ENCODE measurements around the gene IPO13. TPM values are rescaled to one million over a fixed set of nuclear protein-coding genes. Genes with fewer than 3 reads are reported as not detected.

The IPO13 gene
- total RNA-seq, 1 donor from 2014 or later = 24.8 TPM

DNA sequence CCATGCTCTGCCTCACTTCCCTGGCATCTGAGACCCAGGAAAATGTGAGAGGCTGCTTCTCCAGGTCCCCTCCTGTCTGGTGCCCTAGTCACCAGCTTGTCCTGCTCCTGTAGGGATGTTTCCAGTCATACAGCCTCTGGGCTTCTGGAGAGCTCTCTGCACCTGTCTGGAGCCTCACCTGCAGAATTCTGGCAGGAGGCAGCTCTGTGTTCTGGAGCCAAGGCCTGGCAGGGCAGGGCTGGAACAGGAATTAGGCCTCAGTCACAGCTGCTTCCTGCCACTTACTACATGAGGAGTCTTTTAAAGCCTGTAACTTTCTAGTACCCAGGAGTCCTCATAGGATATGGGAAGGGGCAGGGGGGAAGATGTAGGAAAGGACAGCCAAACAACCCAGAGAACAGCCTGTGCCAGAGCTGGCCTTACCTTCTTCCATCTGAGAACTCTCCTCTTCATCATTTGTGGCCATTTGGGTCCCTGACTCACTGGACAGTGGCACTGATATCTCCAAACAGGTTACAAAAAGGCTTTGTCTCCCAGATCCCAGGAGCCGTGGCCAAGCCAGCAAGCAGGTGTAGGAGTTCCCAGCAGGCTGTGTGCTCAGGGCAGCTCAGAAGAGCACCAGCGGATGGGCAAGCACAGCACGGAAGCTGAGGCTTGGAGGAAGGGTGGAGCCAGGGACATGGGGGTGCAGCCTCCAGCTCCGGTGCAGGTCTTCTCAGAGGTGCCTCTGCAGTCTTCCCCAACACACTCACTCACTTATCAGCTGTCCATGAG is 44.5 kb upstream of the IPO13 start:
- ATAC-seq (ENCODE audit: low read depth) (no peak), DNase-seq (no peak)
- H3K27ac Mint-ChIP-seq = no peak overlapping the region
- TF ChIP-seq, protein P1, sequence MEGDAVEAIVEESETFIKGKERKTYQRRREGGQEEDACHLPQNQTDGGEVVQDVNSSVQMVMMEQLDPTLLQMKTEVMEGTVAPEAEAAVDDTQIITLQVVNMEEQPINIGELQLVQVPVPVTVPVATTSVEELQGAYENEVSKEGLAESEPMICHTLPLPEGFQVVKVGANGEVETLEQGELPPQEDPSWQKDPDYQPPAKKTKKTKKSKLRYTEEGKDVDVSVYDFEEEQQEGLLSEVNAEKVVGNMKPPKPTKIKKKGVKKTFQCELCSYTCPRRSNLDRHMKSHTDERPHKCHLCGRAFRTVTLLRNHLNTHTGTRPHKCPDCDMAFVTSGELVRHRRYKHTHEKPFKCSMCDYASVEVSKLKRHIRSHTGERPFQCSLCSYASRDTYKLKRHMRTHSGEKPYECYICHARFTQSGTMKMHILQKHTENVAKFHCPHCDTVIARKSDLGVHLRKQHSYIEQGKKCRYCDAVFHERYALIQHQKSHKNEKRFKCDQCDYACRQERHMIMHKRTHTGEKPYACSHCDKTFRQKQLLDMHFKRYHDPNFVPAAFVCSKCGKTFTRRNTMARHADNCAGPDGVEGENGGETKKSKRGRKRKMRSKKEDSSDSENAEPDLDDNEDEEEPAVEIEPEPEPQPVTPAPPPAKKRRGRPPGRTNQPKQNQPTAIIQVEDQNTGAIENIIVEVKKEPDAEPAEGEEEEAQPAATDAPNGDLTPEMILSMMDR (IDR thresholded peaks at IDR 0.05) = no peak
- CTCF ChIA-PET = no interaction called here
- no peaks in the 10 kb centered on the region for H3K9me3 Mint-ChIP-seq
- intact Hi-C loops (cut with micrococcal nuclease) = no loop called here
- H3K36me3 Mint-ChIP-seq (ENCODE audit: low read depth) = peaks cover 26% of the 10 kb centered on the region
- no peak overlapping the region for H3K4me3 Mint-ChIP-seq
- no peaks in the 10 kb centered on the region for H3K4me1 Mint-ChIP-seq
- no peaks in the 10 kb centered on the region for H3K27me3 Mint-ChIP-seq
- POLR2A ChIA-PET = no interaction called here

DNA sequence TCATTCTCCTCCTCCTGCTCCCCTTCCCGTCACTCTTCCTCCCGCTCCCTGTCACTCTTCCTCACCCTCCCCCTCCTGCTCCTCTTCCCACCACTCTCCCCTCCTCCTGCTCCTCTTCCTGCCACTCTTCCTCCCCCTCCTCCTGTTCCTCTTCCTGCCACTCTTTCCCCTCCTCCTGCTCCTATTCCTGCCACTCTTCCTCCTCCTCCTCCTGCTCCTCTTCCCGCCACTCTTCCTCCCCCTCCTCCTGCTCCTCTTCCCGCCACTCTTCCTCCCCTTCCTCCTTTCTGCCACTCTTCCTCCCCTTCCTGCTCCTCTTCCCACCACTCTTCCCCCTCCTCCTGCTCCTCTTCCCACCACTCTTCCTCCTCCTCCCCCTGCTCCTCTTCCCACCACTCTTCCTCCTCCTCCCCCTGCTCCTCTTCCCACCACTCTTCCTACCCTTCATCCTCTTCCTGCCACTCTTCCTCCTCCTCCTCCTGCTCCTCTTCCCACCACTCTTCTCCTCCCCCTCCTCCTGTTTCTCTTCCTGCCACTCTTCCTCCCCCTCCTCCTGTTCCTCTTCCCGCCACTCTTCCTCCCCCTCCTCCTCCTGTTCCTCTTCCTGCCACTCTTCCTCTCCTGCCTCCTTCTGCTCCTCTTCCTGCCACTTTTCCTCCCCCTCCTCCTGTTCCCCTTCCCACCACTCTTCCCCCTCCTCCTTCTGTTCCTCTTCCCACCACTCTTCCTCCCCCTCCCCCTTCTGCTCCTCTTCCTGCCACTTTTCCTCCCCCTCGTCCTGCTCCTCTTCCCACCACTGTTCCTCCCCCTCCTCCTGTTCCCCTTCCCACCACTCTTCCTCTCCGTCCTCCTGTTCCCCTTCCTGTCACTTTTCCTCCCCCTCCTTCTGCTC is 41.8 kb upstream of the IPO13 start:
- no peaks in the 10 kb centered on the region for H3K9me3 Mint-ChIP-seq
- ATAC-seq (ENCODE audit: low read depth) = no peak
- POLR2A ChIA-PET = no interaction called here

DNA sequence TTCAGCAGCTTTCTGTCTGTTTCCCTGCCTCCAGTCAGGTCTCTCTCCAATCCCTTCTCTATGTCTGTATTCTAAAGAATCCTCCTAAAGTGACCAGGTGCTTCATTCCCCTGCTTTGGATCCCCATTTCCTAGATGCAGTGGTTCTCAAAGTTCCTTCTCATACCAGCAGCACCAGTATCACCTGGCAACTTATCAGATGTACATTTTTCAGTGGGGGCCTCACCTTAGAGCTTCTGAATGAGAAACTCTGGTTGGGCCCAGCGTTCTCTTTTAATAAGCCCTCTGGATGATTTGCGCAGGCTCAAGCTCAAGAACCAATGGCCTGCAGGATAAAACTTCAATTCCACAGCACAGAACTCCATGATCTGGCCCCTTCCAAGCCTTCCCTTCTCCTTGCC is 38.5 kb upstream of the IPO13 start:
- H3K27me3 Mint-ChIP-seq = no peaks in the 10 kb centered on the region
- no peak overlapping the region for H3K4me3 Mint-ChIP-seq
- no peak for ATAC-seq (ENCODE audit: low read depth)
- H3K36me3 Mint-ChIP-seq (ENCODE audit: low read depth) = peaks cover 22% of the 10 kb centered on the region
- no peaks in the 10 kb centered on the region for H3K9me3 Mint-ChIP-seq
- H3K4me1 Mint-ChIP-seq = no peaks in the 10 kb centered on the region
- TF ChIP-seq, protein P1 (IDR thresholded peaks at IDR 0.05) = no peak
- POLR2A ChIA-PET = interaction anchor here (0.6 kb wide), 1 partner anchor 45 kb away, joined by 3 read pairs; no protein-coding TSS in a partner anchor
- H3K27ac Mint-ChIP-seq = no peak overlapping the region
- intact Hi-C loops (cut with micrococcal nuclease) = no loop called here
- DNase-seq = no peak
- CTCF ChIA-PET = no interaction called here

More for the DNA sequence above, 41.8 kb upstream of the IPO13 start:
- Mint-ChIP-seq H3K27ac (no peak overlapping the region), H3K4me3 (no peak overlapping the region), H3K36me3 (ENCODE audit: low read depth) (peaks cover 23% of the 10 kb centered on the region), H3K27me3 (no peaks in the 10 kb centered on the region), H3K4me1 (no peaks in the 10 kb centered on the region)
- DNase-seq = no peak
- intact Hi-C loops (cut with micrococcal nuclease) = no loop called here
- CTCF ChIA-PET = no interaction called here
- TF ChIP-seq, protein P1 (IDR thresholded peaks at IDR 0.05) = no peak

DNA sequence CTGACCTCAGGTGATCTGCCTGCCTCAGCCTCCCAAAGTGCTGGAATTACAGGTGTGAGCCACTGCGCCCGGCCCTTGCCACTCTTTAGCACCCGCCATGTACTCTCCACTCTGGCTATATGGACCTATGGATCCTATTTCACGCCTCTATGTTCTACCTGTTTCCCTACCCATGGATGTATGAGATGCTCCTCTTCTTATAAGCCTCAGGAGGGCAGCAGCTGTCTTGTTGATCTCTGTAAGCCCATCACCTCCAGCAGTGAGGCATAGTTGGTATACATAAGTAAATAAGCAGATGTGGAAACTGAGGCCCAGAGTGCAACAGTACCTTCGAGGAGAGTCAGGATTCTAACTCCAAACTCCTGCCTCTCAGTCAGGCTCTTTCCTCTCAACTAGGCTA is 37.9 kb upstream of the IPO13 start:
- ATAC-seq (ENCODE audit: low read depth) (no peak), DNase-seq (no peak)
- Mint-ChIP-seq H3K27ac (no peak overlapping the region), H3K4me1 (no peaks in the 10 kb centered on the region), H3K36me3 (ENCODE audit: low read depth) (peaks cover 22% of the 10 kb centered on the region), H3K9me3 (no peaks in the 10 kb centered on the region), H3K27me3 (no peaks in the 10 kb centered on the region), H3K4me3 (no peak overlapping the region)
- CTCF ChIA-PET = no interaction called here
- POLR2A ChIA-PET = interaction anchor here (0.6 kb wide), 1 partner anchor 45 kb away, joined by 3 read pairs; no protein-coding TSS in a partner anchor
- intact Hi-C loops (cut with micrococcal nuclease) = no loop called here
- TF ChIP-seq, protein P1 (IDR thresholded peaks at IDR 0.05) = no peak

DNA sequence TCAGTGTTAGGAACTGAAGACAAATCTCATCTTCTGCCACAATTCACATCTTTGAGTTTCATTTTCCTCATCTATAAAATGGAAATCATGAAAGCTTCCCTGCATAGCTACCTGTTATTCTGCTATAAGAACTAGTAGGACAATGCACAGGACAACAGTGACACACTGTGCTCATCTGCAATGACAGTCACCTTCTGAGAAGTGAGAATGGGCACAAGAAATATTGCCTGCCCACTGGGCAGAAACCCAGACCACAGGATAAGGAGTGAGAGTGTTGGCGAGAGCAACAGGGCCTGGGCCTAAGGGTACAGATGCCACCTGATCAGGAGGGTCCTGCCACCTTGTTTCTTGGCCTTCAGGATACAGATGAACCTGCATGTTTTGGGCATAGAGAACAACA is 36.4 kb upstream of the IPO13 start:
- POLR2A ChIA-PET = no interaction called here
- Mint-ChIP-seq H3K27me3 (no peaks in the 10 kb centered on the region), H3K4me3 (no peak overlapping the region), H3K36me3 (ENCODE audit: low read depth) (peaks cover 22% of the 10 kb centered on the region), H3K27ac (no peak overlapping the region), H3K9me3 (no peaks in the 10 kb centered on the region), H3K4me1 (no peaks in the 10 kb centered on the region)
- CTCF ChIA-PET = no interaction called here
- ATAC-seq (ENCODE audit: low read depth) (no peak), DNase-seq (no peak)
- TF ChIP-seq, protein P1 (IDR thresholded peaks at IDR 0.05) = no peak
- intact Hi-C loops (cut with micrococcal nuclease) = no loop called here
